AG04449 (cell line): Measurements from ENCODE around the gene PLEKHH1.

Experiments used
- CTCF ChIA-PET: fragments of 350-600 bp; formaldehyde crosslinking; extraction: SDS; loops from one replicate; lab custom pipeline; 2021; ENCODE audit warnings: antibody characterized with exemption; lab: Yijun Ruan, JAX
- POLR2A ChIA-PET: fragments of 400-600, 350-600 bp; formaldehyde crosslinking; extraction: SDS; loops from one replicate; lab custom pipeline; 2020; ENCODE audit warnings: antibody characterized with exemption, inconsistent platforms; lab: Yijun Ruan, JAX
- DNase-seq: peaks from one replicate; pipeline ENCODE4 v3.0.0-alpha.2; 2010; ENCODE audit warnings: low read depth, low spot score
- H3K4me3 ChIP-seq: 2 replicates; pipeline ENCODE4 v1.5.1; 2011; ENCODE audit warnings: low read depth, mild to moderate bottlenecking, control low read depth, low read length
- CTCF ChIP-seq: IDR thresholded peaks from one replicate; pipeline ENCODE4 v1.5.1; 2011; ENCODE audit warnings: mild to moderate bottlenecking, moderate library complexity, low read length, control low read depth, inconsistent platforms; ENCODE audit not compliant: insufficient read depth; ENCODE audit errors: missing control alignments

PLEKHH1 gene

GRCh38 chr14:67610491-67610890, 77.4 kb downstream of the PLEKHH1 start:
- no peak for DNase-seq
- ChIA-PET CTCF (interaction anchor here (1.0 to 7.2 kb wide), 5 partner anchors 10 to 57 kb away, joined by 3 to 72 read pairs (median 5); partner anchors contain the start of gene PIGH), POLR2A (no interaction called here)
- no peak overlapping the region for H3K4me3 ChIP-seq
- TF ChIP-seq CTCF: no peak

DNA sequence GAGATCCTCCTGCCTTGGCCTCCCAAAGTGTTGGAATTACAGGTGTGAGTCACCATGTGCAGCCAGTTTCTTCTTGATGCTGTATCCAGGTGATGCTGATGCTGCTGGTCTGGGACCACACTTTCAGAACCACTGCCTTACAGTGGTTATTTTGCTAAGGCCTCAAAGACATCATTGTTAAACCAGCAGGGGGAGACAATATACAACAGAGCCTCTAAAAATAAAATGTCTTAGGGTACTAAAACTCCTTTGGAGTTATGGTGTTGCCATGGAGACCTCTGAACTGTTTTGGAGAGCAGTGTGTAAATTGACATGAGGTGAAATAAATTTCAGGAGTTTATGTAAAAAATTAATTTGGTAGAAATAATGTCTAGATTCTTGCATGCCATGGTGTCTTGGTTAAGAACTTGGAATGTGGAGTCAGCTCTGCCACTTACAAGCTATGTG, 85.5 kb downstream of the PLEKHH1 start:
- CTCF ChIA-PET: interaction anchor here (0.7 to 8.4 kb wide), 31 partner anchors 8 to 212 kb away, joined by 3 to 269 read pairs (median 7); partner anchors contain the start of genes PIGH, RDH11, RDH12 and VTI1B
- POLR2A ChIA-PET: no interaction called here
- DNase-seq: peak; percentile 44
- H3K4me3 ChIP-seq: no peak overlapping the region
- TF ChIP-seq CTCF: peak; percentile 50

- peak within 1 kb of the TSS; percentile 71 for H3K4me3 ChIP-seq
- peak; percentile 14 for TF ChIP-seq CTCF
- no peak for DNase-seq
- ChIA-PET CTCF (interaction anchor here (0.7 to 8.4 kb wide), 41 partner anchors 7 to 213 kb away, joined by 3 to 269 read pairs (median 5); partner anchors contain the start of genes PIGH, RDH11, RDH12 and VTI1B), POLR2A (no interaction called here)
Observed at GRCh38 chr14:67619446-67620216, 86.5 kb downstream of the PLEKHH1 start, which contains the start of gene ARG2. TSS of gene ARG2 (plus strand) at chr14:67619920. CDS start at chr14:67619978, 58 bp downstream.

- peak overlapping the region; percentile 71 for H3K4me3 ChIP-seq
- ChIA-PET CTCF (interaction anchor here (0.8 to 8.4 kb wide), 16 partner anchors 8 to 193 kb away, joined by 3 to 269 read pairs (median 4); partner anchors contain the start of gene RDH11), POLR2A (no interaction called here)
- no peak for TF ChIP-seq CTCF
- no peak for DNase-seq
Observed at GRCh38 chr14:67620217-67620785, 87.2 kb downstream of the PLEKHH1 start.

GRCh38 chr14:67622675-67623074, 89.6 kb downstream of the PLEKHH1 start:
- CTCF ChIA-PET: interaction anchor here (0.5 to 8.4 kb wide), 7 partner anchors 8 to 195 kb away, joined by 3 to 269 read pairs (median 4); no protein-coding TSS in a partner anchor
- no peak for TF ChIP-seq CTCF
- peak; percentile 47 for DNase-seq
- POLR2A ChIA-PET: interaction anchor here (0.8 to 1.0 kb wide), 2 partner anchors 13 to 73 kb away, joined by 3 read pairs; partner anchors contain the start of gene RDH11
- no peak overlapping the region for H3K4me3 ChIP-seq
